ENCODE data around the gene GCSAM. TPM values are rescaled to one million over a fixed set of nuclear protein-coding genes. Genes with fewer than 3 reads are reported as not detected.

GCSAM gene, protein sequence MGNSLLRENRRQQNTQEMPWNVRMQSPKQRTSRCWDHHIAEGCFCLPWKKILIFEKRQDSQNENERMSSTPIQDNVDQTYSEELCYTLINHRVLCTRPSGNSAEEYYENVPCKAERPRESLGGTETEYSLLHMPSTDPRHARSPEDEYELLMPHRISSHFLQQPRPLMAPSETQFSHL
- total RNA-seq (2014; rRNA removed; shearing (Covaris generic)) = not detected in 2 replicates

DNA sequence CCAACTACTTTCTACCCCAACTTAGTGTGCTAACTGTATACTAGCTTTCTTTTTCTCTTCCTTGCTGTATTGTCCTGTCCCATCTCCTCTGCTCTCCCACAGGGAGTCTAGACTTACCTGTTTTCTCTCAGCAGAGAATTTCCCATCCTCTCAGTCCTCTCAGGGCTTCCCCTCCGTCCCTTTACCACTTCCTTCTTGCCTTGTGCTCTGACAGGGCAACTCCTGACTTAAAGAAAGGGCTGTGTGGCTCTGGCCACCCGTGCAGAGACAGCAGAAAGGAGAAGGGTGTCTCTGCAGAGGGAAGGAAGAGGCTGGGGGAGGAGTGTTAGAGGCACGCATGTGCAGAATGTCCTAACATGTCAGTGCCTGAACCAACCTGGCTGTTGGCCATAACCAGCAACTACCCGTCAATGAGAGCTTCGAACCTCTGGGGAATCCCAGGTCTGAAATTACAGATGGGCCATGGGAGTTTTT lies at the start of gene GCSAM:
Gene GCSAM, minus strand, starts transcription at position 274 of the 474 bp plus-strand sequence. Its CDS starts 128 bp downstream, at position 146.

GRCh38 chr3:112086076-112086854 lies 46.8 kb downstream of the GCSAM start, which contains the start of gene C3orf52:
Gene C3orf52 (plus strand): TSS chr3:112086389. CDS start chr3:112086408, 19 bp downstream.

Small RNA genes lying within 50 kb of the gene (small RNA-seq; reads per million reads assigned to genes)
- gene MIR567 = not detected

Other genes starting within 250 kb of the GCSAM start
- gene ABHD10, start 154.2 kb downstream of the GCSAM start, total RNA-seq (2014; rRNA removed; shearing (Covaris generic)) = 29.0 and 29.9 TPM in 2 replicates
- 10.9 and 13.3 TPM in 2 replicates for gene TAGLN3, start 134.3 kb downstream of the GCSAM start, total RNA-seq (2014; rRNA removed; shearing (Covaris generic))
- gene TMPRSS7, start 98.5 kb downstream of the GCSAM start, total RNA-seq (2014; rRNA removed; shearing (Covaris generic)) = not detected in 2 replicates
- 5.1 and 6.0 TPM in 2 replicates for gene C3orf52, start 46.9 kb downstream of the GCSAM start, total RNA-seq (2014; rRNA removed; shearing (Covaris generic))
- 0.04 TPM in 1 of 2 replicates, not detected in the other for gene SLC9C1, start 161.0 kb upstream of the GCSAM start, total RNA-seq (2014; rRNA removed; shearing (Covaris generic))
- gene CD200, start 199.9 kb upstream of the GCSAM start, total RNA-seq (2014; rRNA removed; shearing (Covaris generic)) = 0.82 and 0.91 TPM in 2 replicates